ENCODE measurements around the gene RAB23. TPM values are rescaled to one million over a fixed set of nuclear protein-coding genes. Genes with fewer than 3 reads are reported as not detected.
"Not testable (repeated sequence)": the region's sequence is repeated elsewhere in the genome, so short reads cannot be mapped to it uniquely, and the experiment has no call there.

RAB23 gene
- total RNA-seq, 2 donors from 2014 or later = 10.7 to 13.8 TPM

DNA sequence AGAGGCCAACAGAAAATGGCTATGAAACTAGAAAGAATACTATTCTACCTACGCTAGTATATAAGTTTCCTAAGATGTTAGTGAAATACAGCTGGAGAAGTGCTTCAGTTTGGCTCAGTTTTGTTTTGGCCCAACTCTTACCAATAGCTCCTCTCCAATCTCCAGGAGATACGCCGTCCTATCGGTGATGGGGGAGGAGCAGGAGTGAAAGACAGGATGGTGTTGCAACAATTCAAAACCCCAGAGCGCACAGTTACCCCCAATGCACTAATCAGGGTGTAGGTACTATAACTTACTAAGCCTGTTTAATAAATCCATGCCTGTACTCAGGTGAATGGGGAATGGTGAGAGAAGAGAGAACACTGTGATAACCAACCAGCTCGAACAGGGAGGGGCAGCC is 24.2 kb upstream of the RAB23 start:
- no peak for ATAC-seq
- DNase-seq = no peak
- intact Hi-C loops (cut with DNase I) = no loop called here

DNA sequence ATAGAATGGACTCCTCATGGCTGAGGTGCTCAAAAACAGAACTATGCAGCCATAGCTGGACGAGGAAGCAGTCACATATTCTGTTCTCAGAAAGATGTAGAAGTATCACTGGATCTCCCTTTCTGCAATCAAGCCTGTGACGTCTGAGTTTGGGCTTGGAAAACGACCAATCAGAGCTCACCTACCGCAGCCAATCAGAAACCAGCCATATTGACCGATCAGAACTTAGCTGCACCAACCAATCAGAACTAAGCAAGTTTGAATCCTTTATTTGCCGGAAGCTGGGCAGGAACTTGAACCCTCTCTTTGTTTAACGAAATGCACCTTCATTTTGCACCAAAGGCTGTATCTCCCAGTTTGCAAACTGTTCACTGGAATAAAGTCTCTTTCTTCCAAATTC is 21.8 kb upstream of the RAB23 start:
- intact Hi-C loops (cut with DNase I) = no loop called here
- DNase-seq (no peak), ATAC-seq (no peak)

DNA sequence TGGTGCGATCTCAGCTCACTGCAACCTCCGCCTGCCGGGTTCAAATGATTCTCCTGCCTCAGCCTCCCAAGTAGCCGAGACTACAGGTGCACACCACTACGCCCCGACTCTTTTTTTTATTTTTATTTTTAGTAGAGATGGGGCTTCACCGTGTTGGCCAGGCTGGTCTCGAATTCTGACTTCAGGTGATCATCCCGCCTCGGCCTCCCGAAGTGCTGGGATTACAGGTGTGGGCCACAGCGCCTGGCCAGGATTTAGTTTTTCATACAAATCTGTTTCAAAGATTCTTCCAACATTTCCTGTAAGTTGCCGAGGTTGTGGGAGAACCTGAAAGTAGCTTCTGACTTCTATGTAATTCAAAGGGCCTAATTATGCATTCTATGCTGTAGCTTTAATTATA is 21.4 kb upstream of the RAB23 start:
- DNase-seq; ATAC-seq; intact Hi-C loops (cut with DNase I): not testable (repeated sequence)

DNA sequence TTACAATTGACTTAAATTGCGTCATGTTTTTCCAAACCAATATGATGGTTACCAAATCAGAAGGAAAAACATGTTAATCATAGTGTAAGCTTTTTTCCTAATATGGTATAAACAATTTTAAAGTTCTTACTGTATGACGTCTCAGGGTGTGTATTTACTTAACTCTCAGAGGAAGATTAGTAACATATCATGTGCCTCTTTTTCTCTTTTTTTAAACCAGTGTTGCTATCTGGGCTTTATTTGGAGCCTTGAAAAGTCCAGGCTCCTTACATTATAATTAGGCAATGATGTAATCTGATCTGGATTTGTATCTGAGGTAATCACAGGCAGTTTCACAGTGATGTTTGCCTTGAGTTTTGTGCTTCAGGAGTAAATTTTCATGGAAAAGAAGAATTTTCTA is 20.4 kb upstream of the RAB23 start:
- intact Hi-C loops (cut with DNase I) = no loop called here
- no peak for DNase-seq

DNA sequence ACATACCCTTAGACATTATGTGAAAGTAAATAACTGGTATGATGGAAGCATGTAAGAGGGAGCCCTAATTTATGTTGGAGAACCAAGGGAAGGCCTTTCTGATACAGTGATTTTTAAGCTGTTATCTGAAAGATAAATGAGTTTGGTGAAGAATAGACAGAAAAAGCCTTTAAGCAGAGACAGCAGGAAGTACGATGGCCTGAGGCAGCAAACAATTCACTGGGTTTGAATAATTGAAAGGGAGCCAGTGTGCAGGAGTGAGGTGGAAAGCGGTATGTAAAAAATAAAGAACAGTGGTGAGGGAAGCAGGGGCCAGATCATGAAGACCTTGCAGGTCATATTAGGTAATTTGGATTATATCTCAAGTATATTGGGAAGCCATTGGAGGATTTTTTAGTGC is 4.1 kb upstream of the RAB23 start:
- no peak for ATAC-seq
- DNase-seq = no peak

More for the DNA sequence above, 20.4 kb upstream of the RAB23 start:
- peak in 1 of 2 donors; percentile 84 for ATAC-seq

DNA sequence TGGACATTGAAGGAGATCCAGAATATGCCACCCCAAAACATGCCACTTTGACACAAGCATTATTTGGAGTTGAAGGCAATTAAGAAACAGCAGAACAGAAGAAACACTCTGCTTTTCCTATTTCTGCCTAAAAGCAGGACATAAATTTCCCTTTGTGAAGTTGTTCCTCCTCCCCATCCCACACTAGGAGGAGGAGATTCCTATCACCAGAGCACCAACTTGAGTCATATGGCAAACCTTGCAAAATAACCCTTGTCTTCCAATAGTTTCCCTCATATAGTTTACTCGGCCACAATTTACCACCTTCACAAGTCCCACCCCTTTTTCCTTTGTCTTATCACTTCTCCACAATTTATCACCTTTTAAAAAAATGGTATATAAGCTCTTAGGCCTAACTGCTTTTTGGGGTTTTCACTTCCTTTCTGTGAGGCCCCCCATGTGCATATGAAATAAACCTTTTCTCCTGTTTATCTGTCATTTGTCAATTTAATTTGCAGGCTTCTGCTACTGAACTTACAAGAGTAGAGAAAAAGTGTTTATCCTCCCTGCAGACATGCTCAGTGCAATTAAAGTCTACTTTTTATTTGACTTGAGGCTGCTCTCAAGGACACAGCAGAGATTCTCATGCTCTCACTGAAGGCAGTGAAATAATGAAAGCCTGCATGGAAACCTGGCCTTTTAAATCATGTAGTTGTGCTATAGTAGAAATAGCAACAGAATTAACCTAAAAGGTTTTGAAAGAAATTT is 2.8 kb upstream of the RAB23 start:
- DNase-seq (no peak), ATAC-seq (no peak)
- intact Hi-C loops (cut with DNase I) = loop anchor here in 1 of 2 donors (10.0 kb wide), 1 partner anchor 100 kb away; no protein-coding TSS in a partner anchor

More for the DNA sequence above, 4.1 kb upstream of the RAB23 start:
- intact Hi-C loops (cut with DNase I) = loop anchor here in 1 of 2 donors (10.0 kb wide), 1 partner anchor 101 kb away; no protein-coding TSS in a partner anchor

DNA sequence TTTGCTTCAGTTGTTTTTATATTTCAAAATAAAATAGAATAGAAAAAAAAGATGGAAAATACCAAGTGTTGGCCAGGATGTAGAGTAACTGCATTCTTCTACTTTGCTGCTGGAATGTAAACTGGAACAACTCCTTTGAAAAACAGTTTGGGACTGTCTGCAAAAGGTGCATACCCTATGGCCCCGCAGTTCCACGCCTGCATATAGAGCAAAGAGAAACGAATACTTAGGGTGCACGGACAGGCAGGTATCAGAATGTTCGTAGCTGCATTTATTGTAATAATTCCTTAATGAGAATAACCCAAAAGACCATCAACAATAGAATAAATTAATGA is 603 bp upstream of the RAB23 start:
- ATAC-seq = no peak
- no peak for DNase-seq
- intact Hi-C loops (cut with DNase I) = loop anchor here in 1 of 2 donors (2.0 to 10.0 kb wide), 2 partner anchors 52 to 98 kb away; no protein-coding TSS in a partner anchor

DNA sequence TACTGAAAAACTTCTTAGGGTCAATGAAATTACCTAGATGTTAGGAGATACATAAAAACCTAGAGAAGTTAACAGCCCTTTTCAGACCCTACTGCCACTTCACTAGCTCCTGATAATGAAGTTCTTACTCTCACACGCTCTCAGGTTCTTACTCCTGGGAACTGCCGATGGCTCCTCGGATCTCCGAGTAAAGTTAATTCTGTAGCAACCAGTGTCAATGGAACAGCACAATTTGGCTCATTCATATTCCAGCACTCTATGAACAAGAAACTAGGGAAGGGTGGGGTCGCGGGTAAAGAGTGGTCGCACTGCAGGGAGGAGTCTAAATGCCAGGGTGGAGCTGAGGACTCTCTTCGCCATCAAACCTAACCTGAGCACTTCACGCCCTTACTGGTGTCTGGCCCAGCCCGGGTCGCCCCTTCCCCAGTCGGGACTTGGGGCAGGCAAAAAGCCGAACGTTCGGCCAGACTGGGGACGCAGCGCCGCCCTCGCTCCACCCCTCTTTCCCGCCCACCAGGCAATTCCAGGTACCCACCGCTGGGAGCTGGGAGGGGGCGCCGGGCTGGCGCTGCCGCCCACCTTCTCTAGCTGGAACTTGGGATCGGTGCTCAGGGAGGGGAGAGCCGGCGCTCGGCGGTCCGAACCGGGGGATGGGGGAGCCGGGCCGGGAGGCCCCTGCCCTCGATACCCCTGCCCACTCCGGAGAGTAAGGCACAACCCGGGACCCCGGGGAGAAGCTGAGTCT is 744 bp downstream of the RAB23 start:
- ATAC-seq = peak; percentile 85 to 92
- intact Hi-C loops (cut with DNase I) = loop anchor here in 1 of 2 donors (10.0 kb wide), 1 partner anchor 97 kb away; no protein-coding TSS in a partner anchor
- peak; percentile 62 for DNase-seq

DNA sequence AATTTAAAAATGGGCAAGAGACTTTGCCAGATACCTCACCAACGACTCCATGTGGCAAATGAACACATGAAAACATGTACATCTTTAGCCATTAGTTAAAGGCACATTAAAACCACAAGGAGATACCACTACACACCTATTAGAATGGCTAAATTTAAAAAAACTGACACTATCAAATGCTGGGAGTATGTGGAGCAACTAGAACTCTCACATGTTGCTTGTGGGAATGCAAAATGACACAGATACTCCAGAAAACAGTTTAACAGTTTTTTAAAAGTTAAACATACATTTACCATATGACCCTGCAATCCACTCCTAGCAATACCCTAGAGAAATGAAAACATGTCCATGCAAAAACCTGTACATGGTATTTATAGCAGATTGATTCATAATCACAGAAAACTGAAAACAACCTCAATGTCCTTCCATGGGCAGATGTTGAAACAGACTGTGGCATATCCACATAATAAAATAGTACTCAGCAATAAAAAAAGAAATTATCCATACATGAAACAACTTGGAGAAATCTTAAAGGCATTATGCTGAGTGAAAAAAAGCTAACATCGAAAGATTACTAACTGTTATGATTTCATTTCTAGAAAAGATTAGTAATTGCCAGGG is 1.9 kb downstream of the RAB23 start:
- DNase-seq = no peak
- intact Hi-C loops (cut with DNase I) = loop anchor here in 1 of 2 donors (10.0 kb wide), 1 partner anchor 95 kb away; no protein-coding TSS in a partner anchor
- no peak for ATAC-seq

DNA sequence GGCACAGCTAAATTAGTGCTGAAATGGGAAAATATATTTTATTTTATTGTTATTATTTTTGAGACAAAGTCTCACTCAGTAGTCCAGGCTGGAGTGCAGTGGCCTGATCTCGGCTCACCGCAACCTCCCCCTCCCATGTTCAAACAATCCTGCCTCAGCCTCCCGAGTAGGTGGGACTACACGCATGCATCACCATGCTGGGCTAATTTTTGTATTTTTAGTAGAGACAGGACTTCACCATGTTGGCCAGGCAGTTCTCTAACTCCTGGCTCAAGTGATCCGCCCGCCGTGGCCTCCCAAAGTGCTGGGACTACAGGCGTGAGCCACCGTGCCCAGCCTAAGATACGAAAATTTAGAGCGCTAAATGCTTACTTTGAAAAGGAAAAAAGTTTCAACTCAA is 4.8 kb downstream of the RAB23 start:
- ATAC-seq (no peak), DNase-seq (no peak)
- intact Hi-C loops (cut with DNase I) = no loop called here

DNA sequence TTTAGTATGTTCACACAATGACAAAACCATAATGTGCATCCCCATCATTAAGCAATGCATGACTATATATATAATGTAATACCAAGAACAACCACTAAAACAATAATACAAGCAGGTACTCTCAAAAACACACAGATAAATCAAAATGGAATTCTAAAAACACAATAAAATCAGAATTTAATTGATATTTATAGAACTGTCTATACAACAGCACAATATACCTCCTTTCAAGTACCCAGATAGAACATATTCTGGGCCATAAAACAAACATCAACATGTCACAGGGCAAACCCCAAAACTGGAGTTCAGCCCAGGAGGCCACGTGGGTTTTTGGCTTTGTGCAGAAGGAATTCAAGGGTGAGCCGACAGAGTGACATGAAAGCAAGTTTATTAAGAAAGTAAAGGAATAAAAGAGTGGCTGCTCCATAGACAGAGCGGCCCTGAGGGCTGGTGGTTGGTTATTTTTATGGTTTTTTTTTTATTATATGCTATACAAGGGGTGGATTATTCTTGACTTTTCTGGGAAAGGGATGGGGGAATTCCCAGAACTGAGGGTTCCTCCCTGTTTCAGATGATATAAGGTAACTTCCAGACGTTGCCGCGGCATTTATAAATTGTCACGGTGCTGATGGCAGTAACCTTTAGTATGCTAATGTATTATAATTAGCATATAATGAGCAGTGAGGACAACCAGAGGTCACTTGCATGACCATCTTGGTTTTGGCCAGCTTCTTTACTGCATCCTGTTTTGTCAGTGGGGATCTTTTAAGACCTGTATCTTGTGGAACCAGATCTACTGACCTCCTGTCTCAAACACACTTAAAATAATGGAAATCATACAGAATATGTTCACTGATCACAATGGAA is 5.6 kb downstream of the RAB23 start:
- intact Hi-C loops (cut with DNase I) = no loop called here
- ATAC-seq (peak in 1 of 2 donors; percentile 34), DNase-seq (no peak)

DNA sequence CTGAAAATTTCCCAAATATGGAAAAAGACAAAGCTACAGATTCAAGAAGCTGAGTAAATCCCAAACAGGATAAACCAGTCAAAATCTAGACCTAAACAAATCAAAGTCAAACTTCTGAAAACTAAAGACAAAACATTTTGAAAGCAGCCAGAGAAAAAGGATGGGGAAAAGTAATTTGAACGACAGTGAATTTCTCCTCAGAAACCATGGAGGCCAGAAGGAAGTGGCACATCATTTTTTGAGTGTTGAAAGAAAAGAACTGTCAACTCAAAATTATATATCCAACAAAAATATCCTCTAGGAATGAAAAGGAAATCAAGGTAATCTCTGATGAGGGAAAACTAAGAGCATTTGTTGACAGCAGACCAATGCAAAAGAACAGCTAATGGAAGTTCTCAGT is 6.8 kb downstream of the RAB23 start:
- intact Hi-C loops (cut with DNase I) = no loop called here
- ATAC-seq (no peak), DNase-seq (no peak)

DNA sequence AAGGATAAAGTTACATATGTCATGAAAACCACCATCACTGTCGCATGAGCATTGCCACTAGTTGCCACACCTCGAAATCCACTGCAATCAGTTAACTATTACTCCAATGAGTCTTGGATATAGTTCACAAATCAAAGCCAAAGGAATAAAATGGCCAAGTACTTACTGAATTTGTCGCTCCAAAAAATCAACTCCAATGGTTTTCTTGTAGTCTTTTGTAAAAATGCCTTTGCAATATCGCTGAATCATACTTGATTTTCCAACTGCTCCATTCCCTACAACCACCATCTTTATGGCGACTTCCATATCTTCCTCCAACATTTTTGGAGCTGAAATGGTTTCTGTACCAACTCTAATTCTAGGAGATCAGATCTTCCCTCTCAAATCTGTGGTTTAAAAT is 12.0 kb downstream of the RAB23 start:
- intact Hi-C loops (cut with DNase I) = no loop called here
- DNase-seq (no peak), ATAC-seq (no peak)

DNA sequence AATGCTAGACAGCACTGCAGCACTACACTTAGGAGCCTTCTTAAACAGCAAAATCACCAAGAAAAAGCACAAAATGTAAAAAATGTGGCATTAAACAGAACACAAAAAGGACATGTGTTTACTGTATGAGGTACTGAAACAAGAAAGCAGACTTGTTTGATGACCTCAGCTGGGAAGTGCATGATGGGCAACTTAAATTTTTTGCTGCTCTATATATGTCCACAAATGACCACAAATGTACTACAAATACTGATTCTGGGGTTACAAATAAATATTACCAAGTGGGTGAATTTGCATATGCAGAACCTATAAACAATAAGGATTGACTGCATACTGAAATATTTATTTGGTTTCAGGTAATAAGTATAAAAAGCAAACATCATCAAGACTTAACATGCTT is 13.1 kb downstream of the RAB23 start:
- DNase-seq = no peak
- no peak for ATAC-seq
- intact Hi-C loops (cut with DNase I) = no loop called here

DNA sequence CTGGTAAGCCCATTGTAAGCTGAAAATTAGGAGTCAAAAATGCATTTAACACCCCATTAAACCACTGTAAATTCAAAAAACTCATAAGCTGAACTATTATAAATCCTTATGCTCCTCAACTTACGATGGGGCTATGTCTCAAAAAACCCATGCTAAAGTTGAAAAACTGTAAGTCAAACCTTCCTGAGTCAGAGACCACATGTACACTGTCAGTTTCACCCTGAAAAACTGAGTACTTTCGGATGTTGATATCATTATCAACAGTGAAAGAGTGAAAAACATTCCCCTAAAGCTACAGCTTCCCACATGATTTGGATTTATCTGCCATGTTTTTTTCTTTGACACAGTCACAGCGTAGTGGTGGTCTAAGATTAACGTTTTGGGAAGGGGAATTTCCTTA is 14.2 kb downstream of the RAB23 start:
- ATAC-seq = no peak
- intact Hi-C loops (cut with DNase I) = no loop called here
- no peak for DNase-seq

DNA sequence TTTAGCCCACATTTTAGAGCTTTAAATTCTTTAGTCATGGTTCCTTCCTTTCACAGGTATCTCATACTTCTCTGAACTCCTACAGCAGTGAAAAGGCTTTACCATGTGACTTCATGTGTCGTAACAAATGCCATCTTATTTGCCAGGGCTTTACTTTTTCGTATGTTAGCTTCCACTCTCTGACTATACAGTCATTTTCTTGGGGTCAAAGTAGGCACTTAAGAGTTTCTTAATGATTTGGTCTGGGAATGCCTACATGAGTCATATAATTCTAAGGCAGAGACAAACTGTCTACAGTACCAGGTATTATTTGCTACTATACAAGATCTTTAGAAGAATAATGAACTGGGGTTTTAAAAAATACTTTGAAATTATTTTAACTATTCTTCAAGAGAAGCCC is 15.0 kb downstream of the RAB23 start:
- DNase-seq = no peak
- intact Hi-C loops (cut with DNase I) = no loop called here
- ATAC-seq = no peak

DNA sequence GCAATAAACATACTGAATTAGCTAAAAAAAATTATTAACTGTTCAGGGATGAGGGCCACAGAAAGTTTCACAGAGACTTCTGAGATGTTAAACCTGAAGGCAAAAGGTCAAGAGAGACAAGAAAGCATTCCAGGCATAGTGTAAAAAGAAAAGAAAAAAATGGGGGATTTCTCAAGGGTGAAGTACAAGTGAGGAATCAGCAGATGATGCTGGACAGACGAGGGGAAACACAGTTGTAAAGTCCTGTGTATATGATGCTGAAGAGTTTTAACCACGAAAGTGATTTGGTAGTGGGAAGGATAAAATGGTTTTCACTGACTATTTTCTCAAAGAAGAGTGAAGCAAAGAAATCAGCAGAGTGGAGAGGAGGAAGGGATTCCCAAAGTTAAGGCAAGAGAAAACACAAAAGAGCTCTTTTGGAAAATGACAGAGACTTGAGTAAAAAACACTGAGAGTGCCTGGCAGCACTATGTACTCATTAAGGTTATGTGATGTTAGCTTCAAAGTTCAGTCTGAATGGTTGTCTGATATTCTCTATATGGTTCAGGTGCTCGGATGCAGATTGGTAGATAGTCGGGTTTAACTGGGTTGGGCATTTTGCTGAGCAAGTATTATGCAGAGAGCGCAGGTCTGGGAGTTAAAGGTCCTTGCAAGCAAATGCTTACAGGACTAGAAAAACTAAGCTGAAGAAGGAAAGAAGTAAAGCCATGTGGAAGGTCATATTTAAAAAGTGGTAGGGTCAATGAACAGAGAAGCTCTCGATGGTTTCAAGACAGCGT is 16.4 kb downstream of the RAB23 start:
- ATAC-seq = no peak
- intact Hi-C loops (cut with DNase I) = no loop called here
- DNase-seq = no peak

DNA sequence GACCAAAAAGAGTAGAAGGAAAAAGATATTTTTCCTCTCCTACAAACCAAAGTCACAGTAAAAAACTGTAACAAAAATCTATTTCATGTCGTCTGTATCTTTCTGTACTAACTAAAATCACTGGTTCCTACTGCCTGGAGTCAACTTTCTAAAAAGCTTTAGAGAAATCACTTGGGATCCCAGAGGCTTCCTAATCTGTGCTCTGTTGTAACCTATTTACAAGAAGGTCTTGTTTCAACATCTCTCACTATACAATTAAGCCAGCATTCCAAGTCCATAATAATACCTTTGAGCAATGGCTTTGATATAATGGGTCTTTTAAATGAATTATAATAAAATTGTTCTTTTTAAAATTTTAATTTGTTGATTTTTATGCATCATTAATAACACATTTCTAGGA is 20.4 kb downstream of the RAB23 start:
- intact Hi-C loops (cut with DNase I) = no loop called here
- ATAC-seq = no peak
- DNase-seq = no peak
